ENCODE results near the gene BRICD5.
"Not testable (repeated sequence)": the region's sequence is repeated elsewhere in the genome, so short reads cannot be mapped to it uniquely, and the experiment has no call there.

Gene BRICD5

GRCh38 chr16:2214719-2214968 is 4.0 kb upstream of the BRICD5 start, which contains the start of gene PGP:
PGP (minus strand) TSS chr16:2214840; CDS start chr16:2214777, 63 bp downstream.
- DNase-seq = no peak

- no peak for DNase-seq
Measured at GRCh38 chr16:2213817-2214718, 3.4 kb upstream of the BRICD5 start.

GRCh38 chr16:2212362-2213324 is 2.0 kb upstream of the BRICD5 start:
- no peak for DNase-seq

- no peak for DNase-seq
Measured at GRCh38 chr16:2211923-2212347, 1.3 kb upstream of the BRICD5 start.

- no peak for DNase-seq
Measured at GRCh38 chr16:2210009-2210332, 692 bp downstream of the BRICD5 start.

- no peak for DNase-seq
Measured at GRCh38 chr16:2209258-2210008, 1.2 kb downstream of the BRICD5 start.

- DNase-seq = no peak
Measured at GRCh38 chr16:2208772-2209171, 1.9 kb downstream of the BRICD5 start.

- peak; percentile 67 for DNase-seq
Measured at GRCh38 chr16:2208308-2208707, 2.4 kb downstream of the BRICD5 start.

GRCh38 chr16:2207872-2208271 is 2.8 kb downstream of the BRICD5 start:
- no peak for DNase-seq

- no peak for DNase-seq
Measured at GRCh38 chr16:2206780-2207433, 3.8 kb downstream of the BRICD5 start.

- no peak for DNase-seq
Measured at GRCh38 chr16:2206420-2206779, 4.3 kb downstream of the BRICD5 start.

- DNase-seq = no peak
Measured at GRCh38 chr16:2205967-2206313, 4.7 kb downstream of the BRICD5 start.

- peak; percentile 78 for DNase-seq
Measured at GRCh38 chr16:2205104-2205966, 5.3 kb downstream of the BRICD5 start, which contains the start of gene MLST8. MLST8 (plus strand) TSS chr16:2205454; CDS start chr16:2206086, 632 bp downstream.

- no peak for DNase-seq
Measured at GRCh38 chr16:2204416-2205103, 6.1 kb downstream of the BRICD5 start.

- not testable (repeated sequence) for DNase-seq
Measured at GRCh38 chr16:2203119-2203688, 7.5 kb downstream of the BRICD5 start.

- no peak for DNase-seq
Measured at GRCh38 chr16:2200313-2200712, 10.3 kb downstream of the BRICD5 start.

- DNase-seq = no peak
Measured at GRCh38 chr16:2199621-2200139, 11.0 kb downstream of the BRICD5 start.

GRCh38 chr16:2199095-2199494 is 11.6 kb downstream of the BRICD5 start:
- DNase-seq = no peak

- DNase-seq = no peak
Measured at GRCh38 chr16:2198283-2198682, 12.4 kb downstream of the BRICD5 start.

- no peak for DNase-seq
Measured at GRCh38 chr16:2197765-2198164, 12.9 kb downstream of the BRICD5 start.
